ENCODE measurements around the gene SIX2. TPM values are rescaled to one million over a fixed set of nuclear protein-coding genes. Genes with fewer than 3 reads are reported as not detected.

SIX2 gene
- polyA plus RNA-seq, 1 donor (not counting 4 experiments of a cell fraction or from before 2014, with no cell fraction given) = not detected

DNA sequence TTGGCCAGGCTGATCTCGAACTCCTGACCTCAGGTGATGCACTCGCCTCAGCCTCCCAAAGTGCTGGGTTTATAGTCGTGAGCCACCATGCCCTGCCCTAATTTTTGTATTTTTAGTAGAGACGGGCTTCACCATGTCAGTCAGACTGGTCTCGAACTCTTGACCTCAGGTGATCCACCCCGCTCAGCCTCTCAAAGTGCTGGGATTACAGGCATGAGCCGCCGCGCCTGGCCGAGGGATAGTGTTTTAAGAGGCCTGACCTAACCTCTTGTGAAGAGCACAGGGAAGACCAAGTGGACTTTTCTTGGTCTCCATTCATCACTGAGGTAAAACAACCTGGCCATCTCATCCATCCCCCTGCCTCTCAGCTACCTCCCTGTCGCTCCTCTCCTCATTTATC, 29.7 kb downstream of the SIX2 start:
- no peaks in the 10 kb centered on the region for H3K9me1 ChIP-seq (ENCODE audit: control insufficient read depth, extremely low read depth, insufficient read depth, low read length)
- H2AFZ ChIP-seq (ENCODE audit: control insufficient read depth, low read length) = no peak overlapping the region
- FAIRE-seq = no peak
- no peak overlapping the region for H3K9ac ChIP-seq (ENCODE audit: control insufficient read depth, extremely low read depth, insufficient read depth, low read length)
- TF ChIP-seq CTCF (optimal IDR thresholded peaks at IDR 0.05 in 1 of 3, IDR thresholded peaks at IDR 0.05 in 1 of 3, conservative IDR thresholded peaks at IDR 0.05 in 1 of 3; ENCODE audit: extremely low read depth in 1 of 3, insufficient read depth in 2 of 3, low read length in 3 of 3) (no peak), EZH2 (IDR thresholded peaks at IDR 0.05; ENCODE audit: low read length) (no peak)
- H3K36me3 ChIP-seq (ENCODE audit: control insufficient read depth in 2 of 2, extremely low read depth in 1 of 2, insufficient read depth in 2 of 2, low read length in 2 of 2) = no peaks in the 10 kb centered on the region
- H3K27me3 ChIP-seq (ENCODE audit: control insufficient read depth, extremely low read depth, insufficient read depth, low read length) = peaks cover 5% of the 10 kb centered on the region
- H4K20me1 ChIP-seq (ENCODE audit: control insufficient read depth, extremely low read depth, insufficient read depth, low read length) = no peaks in the 10 kb centered on the region
- H3K27ac ChIP-seq (ENCODE audit: control insufficient read depth, insufficient read depth, low read length) = no peak overlapping the region
- H3K79me2 ChIP-seq (ENCODE audit: control insufficient read depth, insufficient read depth, low read length) = no peaks in the 10 kb centered on the region
- no peak overlapping the region for H3K4me2 ChIP-seq (ENCODE audit: control insufficient read depth, extremely low read depth, insufficient read depth, low read depth, low read length)
- no peak for DNase-seq (ENCODE audit: low read depth, low spot score)
- no peaks in the 10 kb centered on the region for H3K4me1 ChIP-seq (ENCODE audit: control insufficient read depth, extremely low read depth, insufficient read depth, low read length)
- dilution Hi-C loops (cut with MboI; ENCODE audit: extremely low pct_ligation_motif_present, low sequenced_read_pairs) = no loop called here
- H3K4me3 ChIP-seq (ENCODE audit: control insufficient read depth in 2 of 3, extremely low read depth in 1 of 3, insufficient read depth in 2 of 3, low read depth in 1 of 3, low read length in 3 of 3) = no peak overlapping the region
- H3K9me3 ChIP-seq (ENCODE audit: control insufficient read depth, low read depth, low read length) = no peaks in the 10 kb centered on the region

GRCh38 chr2:44975571-44976450, 33.4 kb downstream of the SIX2 start:
- H3K27me3 ChIP-seq (ENCODE audit: control insufficient read depth, extremely low read depth, insufficient read depth, low read length) = peaks cover 5% of the 10 kb centered on the region
- H2AFZ ChIP-seq (ENCODE audit: control insufficient read depth, low read length) = no peak overlapping the region

More at GRCh38 chr2:44975571-44976450, 33.4 kb downstream of the SIX2 start:
- no peaks in the 10 kb centered on the region for H3K9me3 ChIP-seq (ENCODE audit: control insufficient read depth, low read depth, low read length)
- no peaks in the 10 kb centered on the region for H3K36me3 ChIP-seq (ENCODE audit: control insufficient read depth in 2 of 2, extremely low read depth in 1 of 2, insufficient read depth in 2 of 2, low read length in 2 of 2)
- H3K9me1 ChIP-seq (ENCODE audit: control insufficient read depth, extremely low read depth, insufficient read depth, low read length) = no peaks in the 10 kb centered on the region
- no peaks in the 10 kb centered on the region for H3K79me2 ChIP-seq (ENCODE audit: control insufficient read depth, insufficient read depth, low read length)
- H4K20me1 ChIP-seq (ENCODE audit: control insufficient read depth, extremely low read depth, insufficient read depth, low read length) = no peaks in the 10 kb centered on the region
- H3K9ac ChIP-seq (ENCODE audit: control insufficient read depth, extremely low read depth, insufficient read depth, low read length) = no peak overlapping the region
- no peak overlapping the region for H3K27ac ChIP-seq (ENCODE audit: control insufficient read depth, insufficient read depth, low read length)
- no peak for FAIRE-seq
- H3K4me1 ChIP-seq (ENCODE audit: control insufficient read depth, extremely low read depth, insufficient read depth, low read length) = peaks cover 3% of the 10 kb centered on the region
- no peak overlapping the region for H3K4me2 ChIP-seq (ENCODE audit: control insufficient read depth, extremely low read depth, insufficient read depth, low read depth, low read length)
- H3K4me3 ChIP-seq (ENCODE audit: control insufficient read depth in 2 of 3, extremely low read depth in 1 of 3, insufficient read depth in 2 of 3, low read depth in 1 of 3, low read length in 3 of 3) = no peak overlapping the region
- DNase-seq (ENCODE audit: low read depth, low spot score) = no peak
- no peak for TF ChIP-seq EZH2 (IDR thresholded peaks at IDR 0.05; ENCODE audit: low read length)
- no peak for TF ChIP-seq CTCF (optimal IDR thresholded peaks at IDR 0.05 in 1 of 3, IDR thresholded peaks at IDR 0.05 in 1 of 3, conservative IDR thresholded peaks at IDR 0.05 in 1 of 3; ENCODE audit: extremely low read depth in 1 of 3, insufficient read depth in 2 of 3, low read length in 3 of 3)
- dilution Hi-C loops (cut with MboI; ENCODE audit: extremely low pct_ligation_motif_present, low sequenced_read_pairs) = no loop called here

Data from keratinocyte (primary cell).